Adipose tissue (tissue), 3 donors: ENCODE measurements around the gene CD200R1. TPM values are rescaled to one million over a fixed set of nuclear protein-coding genes. Genes with fewer than 3 reads are reported as not detected.
A peak's percentile ranks its signal among the peaks of the same experiment; 100 is the strongest.

Experiments
- H3K27ac ChIP-seq: one replicate; pipeline ENCODE4 v1.5.1; 2013; ENCODE audit warnings: low read depth, low read length
- WGBS, 3 donors: extraction: QIAGEN DNeasy Blood & Tissue Kit; methylation state at CpG; one replicate each; pipeline ENCODE4 v1.1.7; 2013; 5-methylcytosine and 5-hydroxymethylcytosine counted together
- polyA plus RNA-seq, 3 donors: library from polyadenylated mRNA; stranded (reverse); fragments of 200-250 nt; gene quantifications; one replicate each; pipeline ENCODE4 v1.2.3, GENCODE V29; 2013
- donor health status: healthy with polysubstance abuse.
- donor health status: Bipolar disorder and iron deficiency.
- donor health status: healthy.

Gene CD200R1
- polyA plus RNA-seq, result 1 to 10 TPM in 2 of 3 donors, under 1 TPM in 1; 0.18 to 1.8 (median 1.1) TPM

GRCh38 chr3:112974894-112975293, at the start of gene CD200R1:
CD200R1 (minus strand) TSS chr3:112975103; CDS start chr3:112974857, 246 bp downstream.
- 38 to 45% (median 40%) methylated on average over 5 of the region's 5 CpGs for WGBS, 3 donors
- H3K27ac ChIP-seq, result no peak within 1 kb of the TSS

GRCh38 chr3:113021471-113021870, 46.6 kb upstream of the CD200R1 start:
- 62 to 92% (median 88%) methylated on average over 2 of the region's 2 CpGs for WGBS, 3 donors
- no peak overlapping the region for H3K27ac ChIP-seq

GRCh38 chr3:113019182-113020137, 44.6 kb upstream of the CD200R1 start:
- WGBS, 3 donors, result 3% methylated on average over 63 of the region's 63 CpGs
- H3K27ac ChIP-seq, result no peak overlapping the region

- 2 to 6% (median 4%) methylated on average over 13 of the region's 13 CpGs for WGBS, 3 donors
- H3K27ac ChIP-seq, result no peak overlapping the region
Observed at GRCh38 chr3:113018536-113019181, 43.8 kb upstream of the CD200R1 start.

- H3K27ac ChIP-seq, result no peak overlapping the region
Observed at GRCh38 chr3:113013593-113013992, 38.7 kb upstream of the CD200R1 start.

- WGBS, 3 donors, result 65 to 83% (median 71%) methylated on average over 3 of the region's 3 CpGs
- H3K27ac ChIP-seq, result no peak overlapping the region
Observed at GRCh38 chr3:113008117-113008516, 33.2 kb upstream of the CD200R1 start.

- 84 to 87% (median 86%) methylated on average over 4 of the region's 4 CpGs for WGBS, 3 donors
Observed at GRCh38 chr3:113006359-113007056, 31.6 kb upstream of the CD200R1 start.

GRCh38 chr3:113005611-113006010, 30.7 kb upstream of the CD200R1 start:
- WGBS, 3 donors, result 75 to 78% (median 77%) methylated on average over 7 of the region's 7 CpGs
- H3K27ac ChIP-seq, result no peak overlapping the region

More at GRCh38 chr3:113006359-113007056, 31.6 kb upstream of the CD200R1 start:
- no peak overlapping the region for H3K27ac ChIP-seq

- no peak overlapping the region for H3K27ac ChIP-seq
Observed at GRCh38 chr3:113002679-113003078, 27.8 kb upstream of the CD200R1 start.

- no peak overlapping the region for H3K27ac ChIP-seq
Observed at GRCh38 chr3:113002037-113002436, 27.1 kb upstream of the CD200R1 start.

GRCh38 chr3:113000691-113001090, 25.8 kb upstream of the CD200R1 start:
- no peak overlapping the region for H3K27ac ChIP-seq
- WGBS, 3 donors, result 77 to 86% (median 78%) methylated on average over 4 of the region's 4 CpGs

GRCh38 chr3:112995800-112996199, 20.9 kb upstream of the CD200R1 start:
- 62 to 97% (median 95%) methylated on average over 4 of the region's 4 CpGs for WGBS, 3 donors
- H3K27ac ChIP-seq, result no peak overlapping the region

- H3K27ac ChIP-seq, result peak within 1 kb of the TSS; percentile 71
- WGBS, 3 donors, result 1% methylated on average over 70 of the region's 70 CpGs
Observed at GRCh38 chr3:112990672-112991602, 16.0 kb upstream of the CD200R1 start, which contains the start of gene GTPBP8. GTPBP8 (plus strand) TSS chr3:112990984; CDS start chr3:112991000, 16 bp downstream.

- H3K27ac ChIP-seq, result no peak overlapping the region
- 90 to 93% (median 91%) methylated on average over 9 of the region's 9 CpGs for WGBS, 3 donors
Observed at GRCh38 chr3:112987710-112988334, 12.9 kb upstream of the CD200R1 start.

GRCh38 chr3:112984485-112984884, 9.6 kb upstream of the CD200R1 start:
- 86 to 88% (median 88%) methylated on average over 2 of the region's 2 CpGs for WGBS, 3 donors
- H3K27ac ChIP-seq, result no peak overlapping the region

GRCh38 chr3:112982710-112983109, 7.8 kb upstream of the CD200R1 start:
- 13 to 33% (median 13%) methylated on average over 1 of the region's 1 CpG for WGBS, 3 donors
- H3K27ac ChIP-seq, result no peak overlapping the region

- 13 to 39% (median 25%) methylated on average over 1 of the region's 1 CpG for WGBS, 3 donors
- no peak overlapping the region for H3K27ac ChIP-seq
Observed at GRCh38 chr3:112980080-112980479, 5.2 kb upstream of the CD200R1 start.
